Activated gamma-delta T cell (primary cell): ENCODE results near the gene RTP1.
"Not testable (repeated sequence)": the region's sequence is repeated elsewhere in the genome, so short reads cannot be mapped to it uniquely, and the experiment has no call there.

Experiments used
- DNase-seq: peaks from one replicate; lab custom pipeline; 2025; lab: John Stamatoyannopoulos, UW

Gene RTP1

GRCh38 chr3:187198490-187198889 lies 1.2 kb downstream of the RTP1 start:
- no peak for DNase-seq

- not testable (repeated sequence) for DNase-seq
Measured at GRCh38 chr3:187199463-187200050, 2.3 kb downstream of the RTP1 start.

- DNase-seq = no peak
Measured at GRCh38 chr3:187205683-187206082, 8.4 kb downstream of the RTP1 start.

- DNase-seq = no peak
Measured at GRCh38 chr3:187207062-187207461, 9.8 kb downstream of the RTP1 start.

- DNase-seq = no peak
Measured at GRCh38 chr3:187207624-187208023, 10.3 kb downstream of the RTP1 start.

GRCh38 chr3:187208159-187208558 lies 10.9 kb downstream of the RTP1 start:
- no peak for DNase-seq

GRCh38 chr3:187209491-187209890 lies 12.2 kb downstream of the RTP1 start:
- DNase-seq = no peak

- DNase-seq = no peak
Measured at GRCh38 chr3:187210091-187210490, 12.8 kb downstream of the RTP1 start.

- no peak for DNase-seq
Measured at GRCh38 chr3:187210545-187211327, 13.4 kb downstream of the RTP1 start.

GRCh38 chr3:187211532-187212195 lies 14.4 kb downstream of the RTP1 start:
- no peak for DNase-seq

- DNase-seq = no peak
Measured at GRCh38 chr3:187212196-187212545, 14.9 kb downstream of the RTP1 start.

- DNase-seq = no peak
Measured at GRCh38 chr3:187212705-187213104, 15.4 kb downstream of the RTP1 start.

- DNase-seq = no peak
Measured at GRCh38 chr3:187213616-187214015, 16.3 kb downstream of the RTP1 start.

GRCh38 chr3:187215460-187215859 lies 18.2 kb downstream of the RTP1 start:
- no peak for DNase-seq

GRCh38 chr3:187222801-187223200 lies 25.5 kb downstream of the RTP1 start:
- no peak for DNase-seq

- no peak for DNase-seq
Measured at GRCh38 chr3:187223799-187224198, 26.5 kb downstream of the RTP1 start.

- DNase-seq = no peak
Measured at GRCh38 chr3:187227658-187228258, 30.5 kb downstream of the RTP1 start.

GRCh38 chr3:187228740-187229139 lies 31.5 kb downstream of the RTP1 start:
- DNase-seq = no peak

GRCh38 chr3:187230011-187230410 lies 32.7 kb downstream of the RTP1 start:
- DNase-seq = no peak

GRCh38 chr3:187236962-187237361 lies 39.7 kb downstream of the RTP1 start:
- DNase-seq = no peak

- DNase-seq = no peak
Measured at GRCh38 chr3:187237741-187238140, 40.5 kb downstream of the RTP1 start.

- DNase-seq = no peak
Measured at GRCh38 chr3:187238239-187238638, 41.0 kb downstream of the RTP1 start.

- DNase-seq = not testable (repeated sequence)
Measured at GRCh38 chr3:187238835-187239234, 41.5 kb downstream of the RTP1 start.
